WI38 (cell line): ENCODE measurements around the gene ABCB11.

Experiments used
- H3K4me3 ChIP-seq: 2 replicates; pipeline ENCODE4 v1.5.1; 2011; ENCODE audit warnings: low read depth, mild to moderate bottlenecking, control low read depth, low read length
- CTCF ChIP-seq: IDR thresholded peaks from 2 replicates; pipeline ENCODE4 v1.5.1; 2012; ENCODE audit warnings: low read depth, mild to moderate bottlenecking, control low read depth, low read length

The ABCB11 gene

GRCh38 chr2:168897449-168897848 lies 133.7 kb downstream of the ABCB11 start:
- no peak for TF ChIP-seq CTCF
- no peak overlapping the region for H3K4me3 ChIP-seq

- no peak overlapping the region for H3K4me3 ChIP-seq
- TF ChIP-seq CTCF = no peak
Measured at GRCh38 chr2:168896783-168897182, 134.3 kb downstream of the ABCB11 start.

GRCh38 chr2:168895771-168896170 lies 135.4 kb downstream of the ABCB11 start:
- no peak overlapping the region for H3K4me3 ChIP-seq
- no peak for TF ChIP-seq CTCF

- H3K4me3 ChIP-seq = no peak overlapping the region
Measured at GRCh38 chr2:168894720-168895119, 136.4 kb downstream of the ABCB11 start.

DNA sequence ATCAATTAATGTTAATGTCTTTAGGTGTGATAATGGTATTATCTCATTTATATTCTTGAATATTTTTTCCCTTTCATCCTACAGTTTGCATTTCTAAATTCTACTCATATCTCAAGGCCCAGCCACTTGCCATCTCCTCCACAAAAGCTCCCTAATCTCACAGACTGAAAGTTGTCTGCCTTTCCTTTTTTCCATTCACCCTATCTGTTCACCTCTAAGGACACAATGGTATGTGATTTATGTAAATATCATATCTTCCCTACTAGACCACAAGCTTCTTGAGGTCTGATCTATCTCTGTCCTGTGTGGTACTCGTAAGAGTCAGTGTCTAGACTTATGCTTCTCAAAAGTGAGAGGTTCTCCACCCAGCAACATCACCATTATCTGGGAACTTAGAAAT lies 137.0 kb downstream of the ABCB11 start:
- H3K4me3 ChIP-seq = no peak overlapping the region
- TF ChIP-seq CTCF = no peak

More at GRCh38 chr2:168894720-168895119, 136.4 kb downstream of the ABCB11 start:
- TF ChIP-seq CTCF = no peak

DNA sequence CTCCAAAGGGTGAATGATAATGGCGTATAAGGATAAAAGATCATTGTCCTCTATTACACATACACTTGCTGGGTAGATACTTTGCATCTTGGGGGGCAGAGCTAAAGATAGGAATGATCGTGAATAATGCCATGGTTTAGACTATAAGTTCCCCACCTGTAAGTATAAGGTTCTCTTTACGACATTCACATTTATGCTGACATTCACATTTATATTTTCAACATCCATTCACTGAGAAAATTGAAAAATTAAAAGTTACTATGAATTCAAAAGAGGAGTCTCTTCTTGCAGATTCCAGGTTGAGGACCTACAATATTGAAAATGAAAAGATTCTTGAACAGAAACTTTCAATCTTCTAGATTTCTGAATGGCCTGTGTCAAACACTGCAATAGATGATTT lies 138.8 kb downstream of the ABCB11 start:
- TF ChIP-seq CTCF = no peak
- no peak overlapping the region for H3K4me3 ChIP-seq

DNA sequence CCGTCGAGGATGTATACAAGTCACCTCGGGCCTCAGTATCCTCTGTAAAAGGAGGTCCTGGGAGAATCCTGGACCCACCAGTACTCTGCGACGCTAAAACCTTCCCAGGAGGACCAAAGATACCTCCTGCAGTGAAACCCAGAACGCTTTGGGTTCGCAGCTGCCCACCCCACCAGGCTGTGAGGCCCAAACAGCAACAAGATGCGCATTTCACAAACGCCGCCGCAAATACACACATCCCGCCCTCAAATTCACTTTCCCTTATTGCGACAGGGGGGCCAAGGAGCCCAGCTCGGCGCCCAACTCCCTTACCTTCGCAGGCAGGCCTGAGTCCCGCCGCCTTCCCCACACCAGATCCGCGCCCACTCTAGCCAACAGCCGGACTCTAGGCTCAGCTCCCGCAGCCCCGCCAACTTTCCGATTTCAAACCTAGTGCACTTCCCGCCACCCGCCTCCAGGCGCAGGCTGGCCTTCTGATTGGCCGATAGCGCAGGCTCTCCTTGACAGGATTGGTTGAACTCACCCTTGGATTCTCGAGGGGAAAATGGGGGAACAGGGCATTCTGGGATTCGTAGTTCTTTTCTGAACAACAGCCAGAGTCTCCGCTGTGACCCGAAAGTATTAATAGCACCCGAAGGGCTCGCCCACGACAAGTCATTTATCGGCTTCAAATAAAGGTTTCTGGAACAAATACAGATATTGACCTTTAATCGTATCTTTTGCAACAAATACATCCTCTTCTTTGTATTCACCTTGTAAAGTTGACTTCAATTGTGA lies 140.9 kb downstream of the ABCB11 start, which contains the start of gene SPC25:
SPC25 (minus strand) TSS at position 425 of the 777 bp plus-strand sequence. CDS start 911 bp downstream, outside the sequence.
- H3K4me3 ChIP-seq = peak within 1 kb of the TSS; percentile 83
- TF ChIP-seq CTCF = no peak
